Measurements from ENCODE around the gene F8A2. TPM values are rescaled to one million over a fixed set of nuclear protein-coding genes. Genes with fewer than 3 reads are reported as not detected.
"Not testable (repeated sequence)": the region's sequence is repeated elsewhere in the genome, so short reads cannot be mapped to it uniquely, and the experiment has no call there.

F8A2 gene
- total RNA-seq, 4 donors from 2014 or later, result not detected

GRCh38 chrX:155389634-155390033 is 7.7 kb downstream of the F8A2 start:
- ATAC-seq, result no peak
- H3K4me3 ChIP-seq, result no peak overlapping the region
- no peaks in the 10 kb centered on the region for H3K36me3 ChIP-seq
- H3K27ac ChIP-seq, result no peak overlapping the region
- H3K9me3 ChIP-seq, result no peaks in the 10 kb centered on the region
- TF ChIP-seq CTCF (IDR thresholded peaks at IDR 0.05) (no peak), POLR2AphosphoS5 (IDR thresholded peaks at IDR 0.05) (no peak), POLR2A (IDR thresholded peaks at IDR 0.05) (no peak), EP300 (IDR thresholded peaks at IDR 0.05) (no peak)
- WGBS, 2 donors (ENCODE audit: low coverage in 1 of 2), result 100% methylated on average over 8 of the region's 8 CpGs; no CpG with 5 or more reads in 1 of the 2 donors
- no peaks in the 10 kb centered on the region for H3K27me3 ChIP-seq
- H3K4me1 ChIP-seq, result no peaks in the 10 kb centered on the region

- not testable (repeated sequence) for H3K36me3 ChIP-seq, H3K27me3 ChIP-seq, H3K9me3 ChIP-seq, ATAC-seq, H3K4me1 ChIP-seq, H3K4me3 ChIP-seq, H3K27ac ChIP-seq
- WGBS, 2 donors (ENCODE audit: low coverage in 1 of 2), result 72 to 82% methylated on average over 4 to 7 of the region's 7 CpGs
These were observed 12.9 kb downstream of the F8A2 start for GRCh38 chrX:155394747-155395276.

GRCh38 chrX:155406429-155406828 is 24.5 kb downstream of the F8A2 start:
- Histone ChIP-seq H3K4me3 (no peak overlapping the region), H3K27me3 (no peaks in the 10 kb centered on the region), H3K4me1 (no peaks in the 10 kb centered on the region), H3K9me3 (peaks cover 0 to 15% (median 0%) of the 10 kb centered on the region in 3 donors), H3K36me3 (no peaks in the 10 kb centered on the region), H3K27ac (no peak overlapping the region)
- ATAC-seq, result no peak
- WGBS, 2 donors (ENCODE audit: low coverage in 1 of 2), result 68 to 100% methylated on average over 2 of the region's 2 CpGs
- TF ChIP-seq CTCF (IDR thresholded peaks at IDR 0.05) (no peak), POLR2AphosphoS5 (IDR thresholded peaks at IDR 0.05) (no peak), POLR2A (IDR thresholded peaks at IDR 0.05) (no peak), EP300 (IDR thresholded peaks at IDR 0.05) (no peak)

GRCh38 chrX:155417769-155418168 is 35.9 kb downstream of the F8A2 start:
- 64 to 86% methylated on average over 1 of the region's 1 CpG for WGBS, 2 donors (ENCODE audit: low coverage in 1 of 2)
- Histone ChIP-seq H3K9me3 (no peaks in the 10 kb centered on the region), H3K27ac (no peak overlapping the region), H3K4me3 (no peak overlapping the region), H3K36me3 (no peaks in the 10 kb centered on the region), H3K27me3 (no peaks in the 10 kb centered on the region), H3K4me1 (no peaks in the 10 kb centered on the region)
- no peak for ATAC-seq
- TF ChIP-seq CTCF (IDR thresholded peaks at IDR 0.05), result no peak
- no peak for TF ChIP-seq EP300 (IDR thresholded peaks at IDR 0.05)
- no peak for TF ChIP-seq POLR2AphosphoS5 (IDR thresholded peaks at IDR 0.05)
- no peak for TF ChIP-seq POLR2A (IDR thresholded peaks at IDR 0.05)

Small RNA genes lying within 50 kb of the gene (small RNA-seq; reads per million reads assigned to genes)
- 0 reads per million in 4 donors for gene MIR1184-2

Other genes starting within 250 kb of the F8A2 start
- 10 to 100 TPM; 31.8 to 57.2 (median 42.3) TPM for gene VBP1, start 165.6 kb upstream of the F8A2 start, total RNA-seq
- gene RAB39B, start 117.6 kb upstream of the F8A2 start, total RNA-seq, result under 1 TPM in 2 of 4 donors, not detected in 2; 0.40 to 0.54 TPM
- 10 to 100 TPM; 12.7 to 20.7 (median 13.9) TPM for gene CLIC2, start 47.5 kb upstream of the F8A2 start, total RNA-seq
- gene F8A3, start 76.5 kb downstream of the F8A2 start, total RNA-seq, result 10 to 100 TPM; 12.1 to 13.3 (median 12.6) TPM
- gene SPRY3, start 230.5 kb downstream of the F8A2 start, total RNA-seq, result 1 to 10 TPM in 3 of 4 donors, under 1 TPM in 1; 0.69 to 1.2 (median 1.1) TPM
- gene TMLHE, start 230.9 kb downstream of the F8A2 start, total RNA-seq, result 10 to 100 TPM; 14.0 to 29.9 (median 16.9) TPM